HL-60/S4 (cell line): ENCODE results near the gene WDR45B.

Experiments used
- in situ Hi-C: fragments of 300-500 bp; cut with MboI; formaldehyde crosslinking; loops from 2 replicates; pipeline ENCODE4 v1.14.3; 2022; ENCODE audit warnings: low sequenced_read_pairs

Gene WDR45B

DNA sequence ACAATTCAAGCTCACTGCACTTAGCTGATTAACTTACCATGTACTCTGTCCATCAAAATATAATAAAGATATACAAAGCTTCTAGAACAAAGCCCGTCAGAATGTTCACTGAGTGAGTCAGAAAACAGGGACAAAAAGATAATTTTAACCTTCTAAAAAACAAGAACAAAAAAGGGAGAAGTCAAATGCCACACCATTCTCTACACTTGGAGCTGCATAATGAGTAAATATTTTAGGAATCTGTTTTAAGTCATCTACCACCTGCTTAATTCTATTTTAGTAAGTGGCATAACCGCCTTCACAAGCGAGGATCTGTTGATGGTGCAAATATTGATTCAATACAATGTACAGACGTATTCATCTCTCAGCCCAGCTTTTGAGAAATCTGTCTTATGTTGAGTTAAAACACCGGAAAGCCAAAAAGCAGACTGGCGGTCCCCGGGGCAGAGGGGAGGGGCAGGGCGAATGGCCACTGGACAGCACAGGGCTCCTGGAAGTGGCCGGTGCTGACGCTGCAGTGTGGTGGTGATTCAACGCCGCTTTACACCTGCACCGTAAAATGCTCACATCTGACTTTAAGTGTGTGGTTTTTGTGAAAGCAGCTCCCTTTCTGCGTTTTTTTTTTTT, 30.1 kb upstream of the WDR45B start:
- in situ Hi-C loops, result no loop called here

- in situ Hi-C loops, result no loop called here
These were observed 29.2 kb upstream of the WDR45B start for GRCh38 chr17:82677353-82677925.

- in situ Hi-C loops, result no loop called here
These were observed 27.4 kb upstream of the WDR45B start for GRCh38 chr17:82675476-82676245.

DNA sequence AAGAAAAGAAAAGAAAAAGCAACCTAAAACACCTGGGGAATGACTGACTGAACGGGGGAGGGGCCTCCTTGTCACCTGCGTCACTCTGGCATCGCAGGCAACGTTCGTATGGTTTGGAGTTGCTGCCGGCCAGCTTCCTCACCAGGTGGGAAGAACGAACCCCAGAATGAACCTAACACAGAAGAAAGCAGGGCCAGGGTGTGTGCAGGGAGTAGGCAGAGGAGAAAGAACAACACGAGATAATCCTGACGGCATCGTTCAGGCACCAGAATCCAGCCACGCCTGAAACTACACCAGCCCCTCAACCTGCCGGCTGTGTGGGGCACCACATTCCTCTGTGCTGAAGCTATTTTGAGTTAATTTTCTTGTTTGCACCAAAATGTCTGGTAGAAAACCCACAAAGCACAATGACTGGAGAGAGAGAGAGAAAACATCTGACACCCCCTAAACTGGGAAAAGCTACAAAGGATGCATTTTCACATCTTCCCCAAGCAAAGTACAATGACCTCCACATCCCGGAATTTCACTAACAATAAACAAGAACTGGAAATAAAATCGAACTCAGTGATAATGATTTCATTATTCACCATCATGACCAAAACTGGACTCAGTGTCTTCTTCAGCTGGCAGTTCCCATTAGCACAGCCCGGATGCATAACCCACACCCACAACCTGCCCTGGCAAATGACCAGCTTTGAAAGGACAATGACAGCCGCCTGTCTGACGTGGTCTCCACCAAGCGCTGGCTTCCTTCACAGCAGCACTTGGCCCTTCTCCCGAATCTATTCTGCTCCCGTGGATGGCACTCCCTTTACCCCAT, 26.6 kb upstream of the WDR45B start:
- in situ Hi-C loops, result no loop called here

DNA sequence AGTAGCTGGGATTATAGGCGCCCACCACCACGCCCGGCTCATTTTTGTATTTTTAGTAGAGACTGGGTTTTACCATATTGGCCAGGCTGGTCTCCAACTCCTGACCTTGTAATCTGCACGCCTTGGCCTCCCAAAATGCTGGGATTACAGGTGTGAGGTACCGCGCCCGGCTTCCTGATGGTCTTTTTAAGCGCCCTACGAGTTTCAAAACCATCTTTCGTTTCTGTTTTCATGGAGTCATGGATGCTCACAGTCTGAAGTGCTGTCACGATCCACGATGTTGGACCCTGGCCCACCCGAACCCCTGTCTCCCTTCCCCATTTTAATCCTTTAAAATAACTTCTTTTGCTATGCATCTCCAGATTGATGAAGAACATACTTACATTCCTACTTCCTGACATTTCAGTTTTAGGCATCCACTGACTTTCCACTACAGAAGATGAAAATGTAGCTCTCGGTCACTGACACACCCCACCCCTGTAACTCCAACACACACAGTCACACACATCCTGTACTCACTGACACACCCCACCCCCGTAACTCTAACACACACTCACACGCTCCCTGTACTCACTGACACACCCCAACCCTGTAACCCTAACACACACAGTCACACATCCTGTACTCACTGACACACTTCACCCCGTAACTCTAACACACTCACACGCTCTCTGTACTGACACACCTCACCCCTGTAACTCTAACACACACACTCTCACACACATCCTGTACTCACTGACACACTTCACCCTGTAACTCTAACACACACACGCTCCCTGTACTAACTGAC, 22.6 kb upstream of the WDR45B start:
- in situ Hi-C loops, result no loop called here

GRCh38 chr17:82668631-82669099, 20.4 kb upstream of the WDR45B start:
- in situ Hi-C loops, result no loop called here

DNA sequence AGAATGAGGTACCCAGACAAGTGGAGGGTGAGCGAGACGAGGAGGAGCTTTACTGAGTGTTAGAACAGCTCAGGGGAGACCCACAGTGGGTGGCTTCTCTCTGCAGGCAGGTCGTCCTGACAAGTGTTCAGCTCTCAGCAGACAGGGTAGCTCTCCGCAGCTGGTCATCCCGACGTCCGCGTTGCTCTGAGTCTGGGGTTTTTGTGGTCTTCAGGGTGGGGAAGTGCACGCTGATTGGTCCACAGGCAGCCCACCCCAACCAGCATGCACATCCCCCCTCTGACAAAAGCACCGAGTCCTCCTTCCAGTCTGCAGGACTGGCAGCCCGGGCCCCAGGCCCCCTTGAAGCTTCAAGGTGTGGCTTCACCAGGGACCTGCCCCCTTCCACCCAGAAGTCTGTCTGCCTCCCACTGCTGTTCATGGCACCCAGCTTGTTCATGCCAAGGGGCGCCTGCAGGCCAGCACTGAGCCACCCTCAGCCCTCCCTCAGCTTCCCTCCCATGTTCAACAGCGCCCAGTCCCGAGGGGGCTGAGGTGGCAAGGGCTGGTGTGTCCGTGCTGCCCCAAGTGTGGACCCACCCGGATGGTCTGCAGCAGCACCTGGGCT, 19.9 kb upstream of the WDR45B start:
- in situ Hi-C loops, result no loop called here

- in situ Hi-C loops, result no loop called here
These were observed 19.4 kb upstream of the WDR45B start for GRCh38 chr17:82667668-82668000.

- in situ Hi-C loops, result no loop called here
These were observed 18.9 kb upstream of the WDR45B start for GRCh38 chr17:82666931-82667667.

DNA sequence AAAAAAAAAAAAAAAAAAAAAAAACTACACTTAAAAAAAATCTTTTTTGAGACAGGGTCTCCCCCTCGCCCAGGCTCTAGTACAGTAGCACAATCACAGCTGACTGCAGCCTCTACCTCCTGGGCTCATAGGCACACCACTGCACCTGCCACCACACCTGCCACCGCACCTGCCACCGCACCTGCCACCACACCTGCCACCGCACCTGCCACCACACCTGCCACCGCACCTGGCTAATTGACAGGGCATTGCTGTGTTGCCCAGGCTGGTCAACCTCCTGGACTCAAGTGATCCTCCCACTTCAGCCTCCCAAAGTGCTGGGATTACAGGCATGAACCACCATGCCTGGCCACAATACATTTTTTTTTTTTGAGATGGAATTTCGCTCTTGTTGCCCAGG, 17.6 kb upstream of the WDR45B start:
- in situ Hi-C loops, result no loop called here

DNA sequence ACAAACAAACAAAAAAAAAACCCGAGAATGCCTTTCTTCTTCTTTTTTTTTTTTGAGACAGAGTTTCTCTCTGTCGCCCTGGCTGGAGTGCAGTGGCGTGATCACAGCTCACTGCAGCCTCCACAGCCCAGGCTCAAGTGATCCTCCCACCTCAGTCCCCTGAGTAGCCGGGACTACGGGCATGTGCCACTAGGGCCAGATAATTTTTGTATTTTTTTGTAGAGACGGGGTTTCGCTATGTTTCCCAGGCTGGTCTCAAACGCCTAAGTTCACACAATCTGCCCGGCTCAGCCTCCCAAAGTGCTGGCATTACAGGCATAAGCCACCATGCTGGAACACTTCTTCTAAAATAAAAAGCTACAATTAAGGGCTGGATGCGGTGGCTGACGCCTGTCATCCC, 17.0 kb upstream of the WDR45B start:
- in situ Hi-C loops, result no loop called here

DNA sequence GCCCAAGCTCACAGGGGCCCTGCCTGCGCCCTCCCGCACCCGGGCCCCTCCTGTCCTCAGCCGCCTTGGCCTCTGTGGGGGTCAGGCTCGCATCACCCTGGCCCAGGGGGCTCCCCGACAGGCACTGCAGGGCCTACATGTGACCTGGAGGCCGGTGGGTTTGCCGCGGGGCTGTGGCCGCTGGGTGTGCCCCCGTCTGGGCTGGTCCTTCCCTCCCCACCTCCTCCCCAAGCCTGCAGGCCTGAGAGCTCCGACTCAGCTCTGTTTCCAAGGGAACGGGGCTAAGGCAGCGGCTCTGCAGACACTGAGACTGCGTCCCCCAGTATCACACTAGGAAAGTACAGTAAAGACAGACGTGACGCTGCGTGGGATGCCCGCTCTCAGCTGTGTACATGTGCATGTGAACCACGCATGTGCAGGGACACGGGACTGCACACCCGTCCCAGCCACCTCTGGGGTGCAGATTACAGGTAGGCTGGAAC, 16.5 kb upstream of the WDR45B start:
- in situ Hi-C loops, result no loop called here

DNA sequence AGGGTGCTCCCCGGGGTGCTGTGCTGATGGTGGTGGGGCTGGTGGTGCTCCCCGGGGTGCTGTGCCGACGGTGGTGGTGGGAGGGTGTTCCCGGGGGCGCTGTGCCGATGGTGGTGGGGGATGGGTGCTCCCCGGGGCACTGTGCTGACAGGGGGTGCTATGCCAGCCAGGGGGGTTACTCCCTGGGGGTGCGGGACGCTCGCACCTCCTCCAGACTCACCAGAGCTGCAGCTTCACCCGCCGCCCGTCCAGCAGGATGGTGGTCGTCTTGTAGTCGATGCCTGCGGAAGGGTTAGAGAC, 16.0 kb upstream of the WDR45B start:
- in situ Hi-C loops, result no loop called here

DNA sequence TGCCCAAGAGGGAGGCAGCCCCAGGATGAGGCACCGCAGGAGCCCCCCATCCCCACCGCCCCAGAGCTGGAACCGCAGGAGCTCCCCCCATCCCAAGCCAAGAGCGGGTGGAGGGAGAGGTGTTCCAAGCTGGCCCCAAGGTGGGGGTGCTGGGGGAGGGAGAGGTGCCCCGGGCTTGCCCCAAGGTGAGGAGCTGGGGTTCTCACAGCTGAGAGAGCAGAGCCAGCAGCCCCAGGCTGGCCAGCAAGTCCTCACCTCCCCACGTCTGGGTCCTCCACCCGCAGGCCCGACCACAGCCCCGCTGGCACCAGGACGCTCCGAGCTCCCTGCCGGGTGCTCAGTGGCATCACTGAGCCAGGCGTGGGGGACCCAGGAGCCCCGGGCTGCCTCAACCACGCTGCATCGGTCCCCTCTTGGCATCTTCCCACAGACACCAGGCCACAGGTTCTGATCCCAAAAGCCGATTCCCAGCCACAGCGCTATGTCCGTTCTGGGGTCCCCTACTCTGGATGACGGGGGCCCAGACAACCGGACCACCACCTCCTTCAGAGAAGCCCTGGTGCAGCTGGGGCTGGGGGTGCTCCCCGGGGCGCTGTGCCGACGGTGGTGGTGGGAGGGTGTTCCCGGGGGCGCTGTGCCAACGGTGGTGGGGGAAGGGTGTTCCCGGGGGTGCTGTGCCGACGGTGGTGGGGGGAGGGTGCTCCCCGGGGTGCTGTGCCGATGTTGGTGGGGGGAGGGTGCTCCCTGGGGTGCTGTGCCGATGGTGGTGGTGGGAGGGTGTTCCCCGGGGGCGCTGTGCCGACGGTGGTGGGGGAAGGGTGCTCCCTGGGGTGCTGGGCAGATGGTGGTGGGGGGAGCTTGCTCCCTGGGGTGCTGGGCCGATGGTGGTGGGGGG, 15.4 kb upstream of the WDR45B start:
- in situ Hi-C loops, result no loop called here

- in situ Hi-C loops, result no loop called here
These were observed 14.5 kb upstream of the WDR45B start for GRCh38 chr17:82662711-82663261.

DNA sequence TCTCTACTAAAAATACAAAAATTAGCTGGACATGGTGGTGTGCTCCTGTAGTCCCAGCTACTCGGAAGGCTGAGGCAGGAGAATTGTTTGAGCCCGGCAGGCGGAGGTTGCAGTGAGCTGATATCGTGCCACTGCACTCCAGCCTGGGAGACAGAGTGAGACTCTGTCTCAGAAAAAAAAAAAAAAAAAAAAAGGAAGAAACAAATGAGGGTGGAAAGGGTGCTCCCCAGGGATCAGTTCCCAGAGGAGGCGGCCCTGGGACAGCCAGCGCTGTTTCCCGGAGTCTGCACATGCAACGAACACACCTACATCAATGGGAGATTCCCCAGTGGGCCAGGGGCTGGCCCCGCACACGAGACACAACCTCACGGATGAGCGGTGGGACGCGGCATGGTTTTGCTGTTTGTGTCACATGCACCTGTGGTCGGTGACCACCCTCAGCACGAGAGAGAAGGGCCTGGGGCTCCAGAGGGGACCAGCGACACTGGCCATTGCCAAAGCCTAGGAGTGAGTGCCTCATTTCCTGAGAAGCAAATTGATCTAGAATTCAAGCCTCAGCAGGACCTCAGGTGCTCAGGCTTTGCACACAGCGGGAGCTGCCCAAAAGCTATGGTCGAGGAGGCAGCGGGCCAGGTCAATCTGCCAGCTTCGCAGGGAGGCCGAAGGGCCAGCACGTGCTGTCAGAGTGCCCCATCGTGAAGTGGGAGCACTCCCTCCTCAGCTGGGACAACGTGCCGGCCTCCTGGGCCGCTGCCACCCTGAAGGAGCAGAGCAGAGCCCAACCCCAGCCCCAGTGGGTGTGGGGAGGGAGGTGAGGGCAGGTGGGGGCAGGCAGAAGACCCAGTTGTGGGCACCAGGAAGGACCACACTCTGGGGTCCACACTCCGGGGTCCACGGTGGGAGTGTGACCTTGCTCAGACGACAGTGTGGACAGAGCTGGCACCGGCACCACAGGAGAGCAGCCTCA, 13.8 kb upstream of the WDR45B start:
- in situ Hi-C loops, result no loop called here

DNA sequence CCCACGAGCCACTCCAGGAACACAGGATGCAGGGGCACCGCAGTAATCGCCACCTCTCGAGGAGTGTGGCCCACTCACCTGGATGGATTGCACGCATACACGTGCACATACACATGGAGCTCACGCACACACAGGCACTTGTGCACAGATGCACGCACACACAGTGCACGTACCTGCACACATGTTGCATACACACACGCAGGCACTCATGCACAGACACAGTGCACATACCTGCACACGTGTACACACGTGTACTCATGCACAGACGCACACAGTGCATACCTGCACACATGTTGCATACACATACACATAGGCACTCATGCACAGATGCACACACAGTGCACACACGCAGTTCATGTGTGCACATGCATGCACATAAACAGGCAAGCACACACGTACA, 11.6 kb upstream of the WDR45B start:
- in situ Hi-C loops, result loop anchor here (10.0 kb wide), 1 partner anchor 85 kb away; no protein-coding TSS in a partner anchor
